HG03469 (cell line): ENCODE results near the gene ATXN1.
A peak's percentile ranks its signal among the peaks of the same experiment; 100 is the strongest.

Experiments used
- ATAC-seq: cut with Tn5 transposase; IDR thresholded peaks from one replicate; pipeline ENCODE4 v1.9.1; 2021; ENCODE audit warnings: mild to moderate bottlenecking, moderate library complexity, moderate number of reproducible peaks; ENCODE audit not compliant: unreplicated experiment

ATXN1 gene

GRCh38 chr6:16305788-16306187 lies 455.5 kb downstream of the ATXN1 start:
- peak; percentile 6 for ATAC-seq

GRCh38 chr6:16305246-16305725 lies 456.0 kb downstream of the ATXN1 start:
- ATAC-seq = peak; percentile 58

GRCh38 chr6:16302721-16303552 lies 458.3 kb downstream of the ATXN1 start:
- no peak for ATAC-seq

DNA sequence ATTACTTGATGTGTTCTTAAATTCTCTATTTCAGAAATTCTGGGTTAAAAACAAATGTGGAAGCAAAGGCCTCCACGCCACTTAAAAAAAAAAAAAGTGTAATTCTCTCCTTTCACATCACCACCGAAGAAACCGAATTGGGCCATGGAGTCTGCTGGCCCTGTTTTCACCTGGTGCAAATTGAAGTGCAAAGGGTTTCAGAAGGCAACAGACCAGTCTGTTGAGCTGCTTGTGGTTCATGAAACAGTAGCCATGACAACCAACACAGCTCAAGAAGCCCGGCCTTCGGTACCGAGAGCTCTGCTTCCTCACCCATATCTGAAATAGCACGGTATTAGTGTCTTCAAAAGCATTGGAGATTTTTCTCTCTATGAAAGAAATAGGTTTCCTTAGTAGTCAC lies 459.7 kb downstream of the ATXN1 start:
- ATAC-seq = peak; percentile 42

DNA sequence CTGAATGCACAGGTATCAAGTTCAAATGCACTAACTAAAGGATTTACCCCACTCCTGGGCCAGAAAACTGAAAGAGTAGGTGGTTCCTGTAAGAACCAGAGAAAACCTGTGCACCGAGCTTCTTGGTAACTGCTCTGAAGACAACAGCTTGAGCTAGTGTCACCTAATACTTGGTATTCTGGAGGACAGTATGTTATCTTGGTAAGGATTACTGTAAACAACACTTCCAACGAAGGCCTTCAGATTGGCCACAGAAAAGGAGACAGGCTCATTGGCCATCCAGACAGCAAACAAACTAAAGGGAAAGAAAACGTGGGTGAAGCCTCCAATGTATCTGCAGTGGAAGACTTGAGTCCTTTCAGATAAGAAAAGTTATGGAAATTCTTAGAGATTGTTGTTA lies 461.4 kb downstream of the ATXN1 start:
- no peak for ATAC-seq

DNA sequence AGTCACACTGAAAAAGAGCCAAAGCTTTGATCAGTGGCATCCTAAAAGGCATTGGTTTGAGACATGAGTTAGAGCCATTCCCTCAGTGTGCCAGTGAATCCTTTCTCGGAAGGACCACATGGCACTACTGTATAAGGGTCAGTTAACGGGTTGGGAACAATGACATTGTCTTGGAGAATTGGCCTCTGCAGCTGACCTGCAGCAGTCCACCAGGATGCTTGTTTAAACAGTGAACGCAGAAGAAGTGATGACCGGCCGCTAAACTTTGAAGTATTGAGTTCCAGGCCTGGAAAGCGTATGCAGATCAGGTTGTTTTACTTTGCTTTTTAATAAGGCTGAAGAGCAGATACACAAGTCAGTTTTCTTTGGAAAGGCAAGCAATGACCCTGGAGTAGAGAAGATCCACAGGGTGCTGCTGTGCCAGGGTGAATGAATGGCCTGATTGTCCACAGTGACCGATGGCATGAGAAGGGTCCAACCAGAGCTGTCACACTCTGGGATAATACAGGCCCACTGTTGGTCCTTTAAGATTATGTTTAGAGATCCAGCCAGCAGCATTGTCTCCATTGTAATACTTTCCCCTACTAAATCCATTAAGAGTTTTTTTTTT lies 465.1 kb downstream of the ATXN1 start:
- no peak for ATAC-seq

DNA sequence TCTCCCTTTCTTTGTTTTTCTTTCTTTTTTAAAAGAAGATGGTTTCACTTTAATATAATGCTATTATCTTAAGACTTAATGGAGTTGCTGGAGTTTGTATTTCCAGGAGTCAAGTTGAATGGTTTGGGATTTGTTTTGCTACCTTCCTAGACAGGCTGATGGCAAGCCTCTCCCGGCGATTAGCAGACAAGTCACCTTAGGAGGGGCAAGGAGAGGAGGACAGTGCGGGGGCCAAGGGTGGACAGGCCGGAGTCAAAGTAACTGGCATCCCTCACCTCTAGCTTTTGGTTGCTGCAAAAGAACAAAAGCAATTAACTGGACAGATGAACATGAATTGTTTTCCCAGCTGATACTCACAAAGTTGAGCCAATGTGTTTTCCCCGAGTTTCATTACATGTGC lies 465.8 kb downstream of the ATXN1 start:
- no peak for ATAC-seq

GRCh38 chr6:16295060-16295459 lies 466.2 kb downstream of the ATXN1 start:
- no peak for ATAC-seq

DNA sequence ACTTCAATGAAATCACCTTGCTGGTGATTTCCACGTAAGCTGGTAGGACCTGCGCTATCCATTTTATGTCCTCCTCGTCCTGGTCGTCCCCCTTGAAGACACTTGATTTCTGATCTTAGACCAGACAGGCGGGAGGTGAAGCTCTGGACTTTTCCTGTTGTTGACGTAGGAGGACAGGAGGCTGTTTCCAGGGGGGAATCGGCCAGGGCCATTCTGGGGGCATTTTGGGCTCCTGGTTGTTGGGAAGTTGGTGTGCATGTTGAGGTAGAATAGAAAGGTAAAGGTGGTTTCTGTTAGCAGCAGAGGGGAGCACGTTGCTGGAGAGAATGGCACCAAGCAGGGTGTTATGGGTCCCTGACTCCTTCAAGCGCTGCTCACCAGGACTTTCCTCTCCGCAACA lies 466.9 kb downstream of the ATXN1 start:
- no peak for ATAC-seq

GRCh38 chr6:16292942-16293341 lies 468.3 kb downstream of the ATXN1 start:
- ATAC-seq = no peak

- no peak for ATAC-seq
These were observed 468.8 kb downstream of the ATXN1 start for GRCh38 chr6:16292432-16292831.

DNA sequence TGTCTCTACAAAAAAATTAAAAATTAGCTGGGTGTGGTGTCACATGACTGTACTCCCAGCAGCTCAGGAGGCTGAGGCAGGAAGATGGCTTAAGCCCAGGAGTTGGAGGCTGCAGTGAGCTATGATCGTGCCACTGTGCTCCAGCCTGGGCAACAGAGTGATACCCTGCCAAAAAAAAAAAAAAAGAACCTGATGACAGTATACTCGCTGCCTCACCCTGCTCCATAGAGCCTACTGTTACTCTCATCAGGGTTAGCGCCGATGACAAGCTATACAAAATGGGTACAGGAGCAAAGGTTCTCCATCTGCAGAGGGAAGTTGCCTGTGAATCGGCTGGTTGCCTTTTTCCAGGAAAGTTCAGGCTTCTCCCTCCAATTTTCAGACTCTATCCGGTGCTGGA lies 469.5 kb downstream of the ATXN1 start:
- ATAC-seq = no peak

GRCh38 chr6:16288163-16288562 lies 473.1 kb downstream of the ATXN1 start:
- ATAC-seq = no peak

DNA sequence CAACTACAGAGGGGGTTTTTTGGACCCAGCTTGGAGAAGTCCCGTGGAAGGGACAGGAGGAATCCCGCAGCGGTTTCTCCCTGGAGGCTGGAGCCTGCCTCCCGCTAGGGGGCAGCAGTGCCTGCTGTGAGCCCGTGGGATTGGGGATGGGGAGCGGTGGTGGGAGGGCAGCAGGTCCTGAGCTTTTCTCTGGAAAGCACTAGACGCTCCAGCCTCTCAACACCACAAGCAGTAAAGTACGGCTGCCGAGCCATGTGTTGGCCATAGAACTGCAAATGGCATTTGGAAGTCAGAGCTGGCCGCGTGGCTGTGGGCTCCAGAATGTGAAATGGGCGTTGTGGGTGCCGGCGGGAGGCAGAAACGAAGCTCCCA lies 475.1 kb downstream of the ATXN1 start:
- no peak for ATAC-seq

DNA sequence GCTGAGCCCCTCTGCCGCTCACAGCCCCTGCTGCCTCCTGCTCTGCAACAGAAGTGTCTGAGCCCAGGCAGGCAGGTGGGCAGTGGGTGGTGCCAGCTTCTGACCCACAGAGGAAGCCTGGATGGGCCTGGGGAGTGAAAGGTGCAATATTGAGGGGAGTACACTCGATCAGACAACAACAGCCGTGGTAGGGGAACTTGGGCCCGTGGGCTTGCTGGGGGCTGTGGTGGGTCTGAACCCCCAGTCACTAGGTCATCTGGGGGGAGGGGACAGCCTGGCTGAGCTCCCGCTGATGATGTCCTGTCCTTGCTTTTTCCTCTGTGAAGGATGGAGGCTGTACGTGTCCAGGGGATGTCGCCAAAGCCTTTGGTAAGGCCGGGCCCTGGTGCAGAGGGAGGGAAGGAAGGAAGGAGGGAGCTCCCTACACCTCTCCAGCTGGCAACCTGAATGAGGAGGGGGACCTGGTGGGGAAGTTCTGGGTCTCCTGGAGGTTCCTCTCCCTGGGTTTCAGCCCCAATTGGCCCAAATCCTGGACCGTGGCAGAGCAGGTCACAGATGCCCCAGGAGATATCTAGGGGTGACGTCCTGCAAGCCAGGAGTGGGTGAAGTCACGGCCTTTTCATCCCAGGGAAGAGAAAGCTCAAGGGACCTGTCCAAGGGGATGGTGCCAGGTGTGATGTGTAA lies 475.7 kb downstream of the ATXN1 start:
- ATAC-seq = no peak

DNA sequence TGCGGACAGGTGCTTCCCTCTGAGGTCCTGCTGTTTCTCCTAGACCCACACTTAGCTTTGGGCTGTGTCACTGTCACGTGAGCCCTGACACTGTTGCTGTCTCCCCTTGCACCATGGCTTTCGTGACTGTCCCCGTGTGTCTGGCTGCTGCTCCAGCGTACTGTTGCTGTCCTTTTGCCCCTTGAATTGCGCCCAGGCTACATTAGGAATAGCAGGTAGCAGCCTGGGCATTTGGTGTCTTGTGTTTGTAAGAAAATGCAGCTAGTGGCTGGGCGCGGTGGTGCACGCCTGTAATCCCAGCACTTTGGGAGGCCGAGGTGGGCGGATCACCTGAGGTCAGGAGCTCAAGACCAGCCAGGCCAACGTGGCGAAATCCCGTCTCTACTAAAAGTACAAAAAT lies 476.8 kb downstream of the ATXN1 start:
- ATAC-seq = no peak

- no peak for ATAC-seq
These were observed 478.9 kb downstream of the ATXN1 start for GRCh38 chr6:16282370-16282769.

DNA sequence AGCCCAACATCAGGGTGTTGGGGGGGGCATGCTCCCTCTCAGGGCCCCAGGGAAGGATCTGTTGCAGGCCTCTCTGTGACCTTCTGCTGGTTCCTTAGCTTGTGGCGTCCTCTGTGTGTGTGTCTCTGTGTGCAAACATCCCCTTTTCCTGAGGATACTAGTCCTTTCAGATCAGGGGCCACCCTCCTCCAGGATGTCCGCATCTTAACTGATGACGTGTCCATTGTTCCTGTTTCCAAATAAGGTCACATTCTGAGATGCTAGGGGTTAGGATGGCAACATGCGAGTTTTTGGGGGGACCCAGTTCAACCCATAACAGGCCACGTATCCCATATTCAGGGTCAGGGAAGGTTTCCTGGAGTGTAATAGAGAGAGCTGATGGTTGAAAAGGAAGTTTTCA lies 482.0 kb downstream of the ATXN1 start:
- ATAC-seq = no peak

- no peak for ATAC-seq
These were observed 482.5 kb downstream of the ATXN1 start for GRCh38 chr6:16278750-16279149.

GRCh38 chr6:16278048-16278724 lies 483.1 kb downstream of the ATXN1 start:
- ATAC-seq = no peak
